GM21717 (cell line): ENCODE results near the gene INF2.
"Not testable (repeated sequence)": the region's sequence is repeated elsewhere in the genome, so short reads cannot be mapped to it uniquely, and the experiment has no call there.

Experiments
- ATAC-seq: cut with Tn5 transposase; IDR thresholded peaks from one replicate; pipeline ENCODE4 v1.9.1; 2021; ENCODE audit warnings: mild to moderate bottlenecking, moderate library complexity; ENCODE audit not compliant: unreplicated experiment

INF2 gene

DNA sequence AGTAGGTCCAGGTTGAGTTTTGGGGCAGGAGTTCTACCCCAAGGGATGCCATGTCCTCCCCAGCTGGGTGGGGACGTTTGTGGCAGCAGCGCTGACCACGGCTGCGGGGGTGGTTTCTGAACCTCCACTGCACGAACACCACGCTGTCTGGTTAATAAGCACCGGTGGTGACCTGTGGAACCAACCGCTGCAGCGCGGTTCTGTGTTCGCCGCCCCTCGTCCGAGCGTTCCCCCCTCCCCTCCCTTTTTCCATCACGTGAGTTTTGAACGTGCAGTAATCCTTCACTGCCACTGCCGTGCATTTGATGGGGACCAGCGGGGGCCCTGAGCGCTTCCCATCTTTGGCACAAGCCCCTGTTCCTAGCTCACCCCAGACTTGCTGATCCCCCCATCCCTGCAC lies 28.2 kb downstream of the INF2 start:
- no peak for ATAC-seq

DNA sequence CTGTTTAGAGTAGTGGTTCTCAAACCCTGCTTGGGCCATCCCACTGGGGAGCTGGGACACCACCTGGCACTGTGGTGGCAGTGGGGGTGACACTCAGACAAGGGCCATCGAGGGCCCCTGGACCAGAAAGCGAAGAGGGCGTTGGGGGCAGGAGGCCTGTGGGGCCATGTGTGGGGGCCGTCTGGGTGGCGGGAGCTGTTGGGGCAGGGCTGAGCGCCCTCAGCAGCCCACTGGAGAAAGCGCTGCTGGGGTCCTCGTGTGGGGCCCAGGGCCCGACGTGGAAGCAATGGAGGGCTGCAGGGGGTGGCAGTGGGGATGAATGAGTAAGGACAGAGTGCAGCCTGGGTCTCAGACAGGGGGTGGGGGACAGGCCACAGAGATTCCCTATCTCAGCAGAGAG lies 28.7 kb downstream of the INF2 start:
- no peak for ATAC-seq

DNA sequence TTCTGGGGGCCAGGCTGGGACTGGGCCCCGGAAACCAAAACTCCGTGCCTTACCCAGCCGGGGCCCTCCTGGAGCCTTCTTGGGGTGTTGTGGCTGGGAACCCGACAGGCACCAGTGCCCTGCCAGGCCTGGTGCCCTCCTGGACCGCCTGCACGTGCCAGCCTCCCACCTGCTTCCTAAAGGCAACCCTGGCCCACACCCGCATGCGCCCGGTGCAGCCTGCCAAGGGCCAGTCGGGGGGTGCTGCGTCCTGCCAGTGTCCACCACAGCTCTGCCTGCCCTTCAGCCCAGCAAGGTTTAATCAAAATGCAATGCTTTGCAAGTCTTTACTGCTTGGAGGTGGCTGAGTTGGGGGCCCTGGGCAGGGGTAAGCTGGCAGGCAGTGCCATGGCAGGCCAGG lies 29.5 kb downstream of the INF2 start:
- ATAC-seq: no peak

DNA sequence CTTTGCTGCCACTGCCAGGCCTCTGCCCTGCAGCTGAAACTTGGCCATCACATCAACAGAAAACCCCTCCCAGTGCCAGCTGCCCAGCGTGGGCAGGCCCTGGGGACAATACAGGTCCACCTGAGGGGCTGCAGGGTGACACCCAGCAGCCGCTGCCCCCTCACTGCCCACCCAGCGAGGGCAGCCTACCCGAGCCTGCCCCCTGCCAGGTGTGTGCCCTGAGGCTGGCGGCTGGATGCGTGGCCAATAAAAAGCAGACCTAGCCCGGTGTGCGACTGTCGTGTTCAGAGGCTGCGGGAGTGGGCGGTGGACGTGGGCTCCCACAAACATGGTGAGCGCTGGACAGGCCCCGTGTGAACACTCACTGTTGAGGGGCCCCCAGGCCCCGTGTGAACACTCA lies 29.9 kb downstream of the INF2 start:
- ATAC-seq: no peak

DNA sequence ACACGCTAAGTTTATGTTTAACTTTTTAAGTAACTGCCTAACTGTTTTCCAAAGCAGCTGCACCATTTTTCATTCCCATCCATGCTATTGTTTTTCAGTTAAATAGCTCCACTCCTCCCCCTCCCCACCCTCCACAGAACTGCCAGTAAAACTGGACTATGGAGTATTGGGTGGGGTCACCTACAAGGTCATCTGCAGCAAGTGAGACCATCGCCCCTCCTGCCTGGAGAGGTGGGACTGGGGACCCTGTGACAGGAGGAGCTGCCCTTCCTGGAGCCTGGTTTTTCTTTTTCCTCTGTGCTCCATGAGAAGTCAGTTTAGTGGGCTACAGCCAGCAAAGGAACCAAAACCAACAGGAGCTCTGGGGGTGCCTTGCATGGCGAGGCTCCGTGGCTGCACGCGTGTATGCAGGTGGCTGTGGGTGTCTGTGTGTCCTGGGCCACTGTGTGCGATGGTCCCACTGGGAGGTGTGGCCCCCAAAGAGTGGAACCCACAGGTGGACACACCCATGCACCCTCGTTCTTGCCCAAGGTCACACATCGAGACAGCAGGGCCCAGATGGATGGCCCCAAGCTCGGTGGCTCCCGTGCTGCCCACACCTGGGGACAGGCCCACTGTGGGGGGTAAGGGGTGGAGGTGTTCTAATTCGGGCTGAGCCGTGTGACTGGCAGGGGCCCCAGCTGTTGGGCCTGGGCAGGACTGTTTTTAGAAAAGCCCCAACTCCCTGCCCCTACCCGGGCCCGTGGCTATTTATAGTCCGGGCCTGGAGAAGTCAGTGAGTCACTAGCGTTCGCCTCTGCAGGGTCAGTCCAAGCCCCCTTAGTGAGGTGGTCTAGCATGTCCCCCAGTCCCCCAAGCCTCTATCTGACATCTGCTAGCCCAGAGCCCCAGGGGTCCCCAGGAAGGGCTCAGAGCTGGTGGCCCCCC lies 32.4 kb downstream of the INF2 start:
- no peak for ATAC-seq

DNA sequence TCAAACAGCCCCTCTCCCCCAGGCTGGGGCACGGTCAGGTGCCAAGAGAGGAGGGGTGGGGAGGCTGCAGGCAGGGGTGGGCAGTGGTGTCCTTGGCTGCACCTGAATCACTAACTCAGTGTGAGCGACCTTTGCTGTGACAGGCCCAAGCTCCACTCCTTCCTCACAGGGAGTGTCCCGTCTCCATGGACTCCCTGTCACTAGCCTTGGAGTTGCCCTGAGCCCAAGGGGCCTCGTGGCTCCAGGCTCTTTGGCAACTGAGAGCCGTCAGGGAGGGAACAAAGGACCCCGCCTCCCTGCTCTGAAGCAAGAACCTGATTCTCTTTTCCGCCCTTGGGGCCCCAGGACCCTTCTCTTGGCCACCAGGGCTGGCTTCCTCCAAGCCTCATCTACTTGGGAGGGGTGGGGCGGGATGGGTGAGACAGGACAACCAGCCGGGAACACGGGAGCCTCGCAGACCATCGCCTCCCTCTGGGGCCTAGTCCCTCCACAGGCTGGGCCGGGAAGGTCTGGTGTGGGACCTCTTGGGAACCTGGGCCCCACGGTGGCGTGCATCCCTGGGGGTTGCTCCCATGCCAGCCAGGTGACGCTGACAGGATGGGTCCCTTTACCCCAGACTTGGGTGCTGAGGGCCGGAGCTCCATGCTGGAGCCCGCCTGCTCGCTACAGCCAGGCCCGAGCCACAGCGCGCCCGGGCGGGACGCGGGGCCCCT lies 33.7 kb downstream of the INF2 start:
- no peak for ATAC-seq

DNA sequence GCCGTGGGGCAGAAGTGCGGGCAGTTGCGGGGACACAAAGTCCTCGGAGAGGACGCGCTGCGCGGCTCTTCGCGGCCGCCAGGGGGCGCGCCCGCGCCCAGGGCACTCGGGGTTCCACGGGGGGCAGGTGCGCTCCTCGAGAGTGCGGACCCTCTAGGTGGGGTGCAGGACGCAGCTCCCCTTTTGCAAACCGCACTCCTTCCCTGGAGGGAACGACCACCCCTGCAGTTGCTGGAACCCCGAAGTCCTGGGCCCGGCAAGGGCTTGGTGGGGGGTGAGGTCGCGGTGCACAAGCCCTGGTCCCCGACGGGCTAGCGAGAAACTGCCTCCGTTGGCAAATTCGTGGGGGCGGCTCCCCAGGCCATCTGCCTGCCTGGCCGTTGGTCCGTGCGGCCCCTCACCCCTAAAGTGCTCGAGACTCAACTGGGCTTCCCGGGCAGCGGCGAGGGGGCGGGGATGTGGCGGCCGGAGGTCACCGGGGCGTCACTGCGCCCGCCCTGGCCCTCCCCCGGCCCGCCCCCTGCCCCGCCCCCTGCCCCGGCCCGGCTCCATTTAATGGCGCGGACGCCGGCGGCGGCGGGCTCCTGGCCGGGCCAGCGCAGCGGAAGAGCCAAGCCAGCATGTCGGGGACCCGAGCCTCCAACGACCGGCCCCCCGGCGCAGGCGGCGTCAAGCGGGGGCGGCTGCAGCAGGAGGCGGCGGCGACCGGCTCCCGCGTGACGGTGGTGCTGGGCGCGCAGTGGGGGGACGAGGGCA lies 34.4 kb downstream of the INF2 start, which contains the start of gene ADSS1:
TSS of gene ADSS1 (plus strand) at position 579 of the 756 bp plus-strand sequence. CDS start at position 621, 42 bp downstream.
- ATAC-seq: no peak

DNA sequence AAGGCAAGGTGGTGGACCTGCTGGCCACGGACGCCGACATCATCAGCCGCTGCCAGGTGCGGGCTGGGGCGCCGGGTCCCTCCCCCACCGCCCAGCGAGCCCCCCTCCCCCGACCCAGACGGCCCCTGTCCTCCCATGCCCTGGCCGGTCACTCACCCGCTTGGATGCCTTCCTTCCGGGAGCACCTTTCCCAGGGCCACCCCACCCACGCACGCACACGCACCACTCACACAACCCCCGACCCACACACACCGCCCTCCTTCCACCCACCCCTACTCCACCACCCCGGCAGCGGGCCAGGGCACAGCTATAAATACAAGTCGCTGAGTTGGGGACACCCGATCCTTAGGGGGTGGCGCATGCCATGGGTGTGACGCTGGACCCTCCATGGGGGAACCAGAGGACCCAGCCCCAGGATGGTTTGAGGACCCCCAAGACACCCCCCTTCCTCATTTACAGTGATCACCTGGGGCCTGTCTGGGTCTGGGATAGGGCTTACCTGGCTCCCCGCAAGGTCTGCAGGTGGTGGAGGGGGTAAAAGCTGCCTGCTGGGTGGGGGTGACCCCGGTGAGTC lies 35.1 kb downstream of the INF2 start:
- no peak for ATAC-seq

DNA sequence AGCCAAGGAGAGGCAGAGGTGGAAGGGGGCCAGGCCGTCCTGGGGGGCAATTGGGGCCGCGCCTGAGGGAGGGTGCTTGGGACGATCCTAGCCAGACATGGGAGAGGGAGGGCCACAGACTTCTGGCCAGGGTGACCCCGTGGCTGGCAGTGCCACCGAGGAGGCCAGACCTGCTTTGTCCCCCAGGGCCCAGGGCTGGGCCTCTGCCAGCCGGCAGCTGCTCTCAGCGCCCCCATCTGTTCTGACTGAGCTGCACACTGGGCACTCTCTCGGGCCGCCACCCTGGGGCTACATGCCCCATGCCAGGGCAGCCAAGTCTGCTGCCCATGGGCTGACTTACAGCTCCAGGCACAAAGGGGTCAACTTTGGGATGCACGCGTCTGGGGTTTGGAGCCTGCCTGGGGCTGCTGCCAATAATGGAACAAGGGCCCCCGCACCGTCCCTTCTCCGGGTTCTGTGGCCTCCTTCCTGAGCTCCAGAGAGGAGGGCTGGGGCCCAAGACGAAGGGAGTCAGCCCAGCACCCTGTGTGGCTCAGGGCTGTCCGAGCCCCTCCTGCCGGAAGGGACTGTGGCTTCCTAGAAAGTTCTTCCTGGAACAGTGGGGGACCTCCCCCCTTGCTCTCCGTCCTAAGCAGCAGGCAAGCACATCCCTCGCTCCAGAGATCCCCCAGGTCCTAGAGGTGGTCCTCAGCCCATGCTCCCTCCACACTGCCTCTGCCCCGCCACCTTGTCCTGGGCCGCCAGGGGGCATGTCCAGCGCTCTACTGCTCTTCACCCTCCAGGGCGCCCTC lies 35.8 kb downstream of the INF2 start:
- no peak for ATAC-seq

DNA sequence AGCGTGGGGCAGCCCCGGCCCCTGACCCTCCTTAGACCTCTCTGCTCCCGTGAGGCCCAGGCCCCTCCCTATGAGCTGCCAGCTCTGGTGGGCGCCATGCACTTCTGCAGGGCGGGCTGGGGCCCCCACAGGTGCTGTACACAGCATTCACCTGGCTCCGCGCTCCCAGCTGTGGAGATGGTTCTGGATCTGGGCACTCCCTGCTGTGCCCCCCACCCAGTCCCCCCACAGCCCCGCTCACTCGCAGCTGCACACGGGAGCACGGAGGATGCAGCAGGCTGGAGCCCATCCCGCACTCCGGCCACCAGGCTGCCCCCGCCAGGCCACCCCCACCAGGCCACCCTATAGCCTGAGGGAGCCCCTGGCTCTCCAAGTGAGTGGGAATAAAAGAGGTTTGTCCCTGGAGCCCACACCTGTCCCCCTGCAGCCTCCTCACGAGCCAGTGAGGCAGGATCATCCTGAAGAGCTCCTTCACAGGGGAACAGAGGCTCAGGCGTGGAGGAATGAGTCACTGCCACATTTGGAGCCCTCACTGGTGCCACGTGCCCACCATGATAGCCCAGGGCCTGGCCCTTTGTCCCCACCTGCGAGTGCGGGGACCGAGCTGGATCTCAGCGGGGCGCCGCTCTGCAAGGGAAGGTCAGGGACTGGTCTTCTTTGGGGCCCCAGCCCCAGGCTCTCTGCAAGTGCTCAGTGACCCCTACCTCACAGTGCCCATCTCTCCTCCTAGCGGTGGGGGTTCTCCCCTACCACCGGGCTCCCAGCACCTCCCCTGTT lies 36.5 kb downstream of the INF2 start:
- no peak for ATAC-seq

DNA sequence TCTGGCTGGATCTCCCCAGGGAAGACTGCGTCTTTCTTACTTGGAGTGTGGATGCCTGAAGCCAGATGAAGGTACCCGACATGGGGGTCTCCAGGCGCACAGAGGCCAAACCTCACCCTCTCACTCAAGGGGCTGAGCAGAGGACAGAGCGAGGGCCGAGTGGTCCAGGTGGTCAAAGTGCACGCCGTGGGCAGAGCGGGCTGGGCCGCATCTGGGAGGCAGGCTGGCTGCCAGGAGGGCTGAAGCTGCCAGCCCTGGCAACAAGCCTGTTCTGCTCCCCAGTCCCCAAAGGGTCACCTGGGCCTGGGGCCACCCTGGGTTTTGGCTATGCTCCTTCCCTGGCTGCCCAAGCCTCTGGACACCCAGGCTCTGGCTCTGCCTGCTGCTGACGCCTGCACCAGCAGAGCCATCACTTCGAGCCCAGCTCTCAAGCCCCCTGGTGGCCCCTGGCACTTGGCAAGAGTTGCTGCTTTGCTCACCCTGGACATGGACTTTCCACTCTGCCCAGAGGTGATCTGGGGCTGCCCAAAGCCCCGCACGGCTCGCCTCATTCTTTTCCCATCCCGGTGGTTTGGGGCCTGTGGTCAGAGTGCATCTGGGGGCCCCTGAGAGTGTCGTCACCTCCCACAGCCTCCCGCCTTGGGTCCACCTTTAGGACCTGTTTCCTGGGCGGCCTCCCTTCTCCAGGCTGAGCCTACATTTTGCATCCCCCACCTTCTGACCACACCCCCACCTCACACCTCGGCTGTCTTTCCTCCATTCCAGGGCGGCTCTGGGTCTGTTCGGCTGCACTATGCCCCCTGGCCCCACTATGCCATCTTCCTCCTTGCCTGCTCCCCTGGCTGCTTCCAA lies 37.4 kb downstream of the INF2 start:
- ATAC-seq: no peak

DNA sequence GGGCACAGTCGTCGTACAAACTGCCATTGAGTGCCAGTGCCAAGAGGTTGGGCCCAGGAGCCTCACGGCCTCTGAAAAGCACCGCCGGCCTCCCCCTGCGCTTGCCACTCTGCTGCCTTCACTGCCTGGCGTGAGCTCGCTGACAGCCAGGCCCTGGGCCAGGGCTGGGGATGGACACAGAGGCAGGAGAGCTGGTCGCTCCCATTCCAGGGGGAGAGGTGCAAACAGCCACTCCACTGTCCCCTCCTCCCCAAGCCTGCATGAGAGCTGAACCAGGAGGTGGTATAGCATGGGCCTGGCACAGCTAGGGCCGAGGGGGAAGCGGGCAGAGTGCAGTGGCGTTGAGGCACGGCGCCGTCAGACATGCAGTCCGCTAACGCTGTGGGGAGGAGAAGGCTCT lies 39.2 kb downstream of the INF2 start:
- no peak for ATAC-seq

DNA sequence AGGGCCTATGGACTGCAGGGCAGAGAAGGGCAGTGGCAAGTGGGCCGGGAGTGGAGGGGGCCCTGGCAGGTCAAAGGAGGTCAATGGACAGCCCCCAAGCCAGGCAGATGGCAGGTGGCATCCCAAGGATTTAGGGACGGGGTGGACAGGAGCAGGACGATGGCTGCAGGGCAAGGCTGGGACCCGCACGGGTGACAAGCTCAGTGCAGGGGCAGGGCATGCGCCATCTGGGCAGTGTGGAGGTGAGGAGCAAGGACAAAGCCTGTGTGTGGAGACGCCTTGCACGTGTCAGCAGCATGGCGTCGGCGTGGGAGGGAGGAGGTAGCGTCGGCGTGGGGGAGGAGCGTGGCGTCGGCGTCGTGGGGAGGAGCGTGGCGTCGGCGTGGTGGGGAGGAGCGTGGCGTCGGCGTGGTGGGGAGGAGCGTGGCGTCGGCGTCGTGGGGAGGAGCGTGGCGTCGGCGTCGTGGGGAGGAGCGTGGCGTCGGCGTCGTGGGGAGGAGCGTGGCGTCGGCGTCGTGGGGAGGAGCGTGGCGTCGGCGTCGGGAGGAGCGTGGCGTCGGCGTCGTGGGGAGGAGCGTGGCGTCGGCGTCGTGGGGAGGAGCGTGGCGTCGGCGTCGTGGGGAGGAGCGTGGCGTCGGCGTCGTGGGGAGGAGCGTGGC lies 39.9 kb downstream of the INF2 start:
- not testable (repeated sequence) for ATAC-seq

DNA sequence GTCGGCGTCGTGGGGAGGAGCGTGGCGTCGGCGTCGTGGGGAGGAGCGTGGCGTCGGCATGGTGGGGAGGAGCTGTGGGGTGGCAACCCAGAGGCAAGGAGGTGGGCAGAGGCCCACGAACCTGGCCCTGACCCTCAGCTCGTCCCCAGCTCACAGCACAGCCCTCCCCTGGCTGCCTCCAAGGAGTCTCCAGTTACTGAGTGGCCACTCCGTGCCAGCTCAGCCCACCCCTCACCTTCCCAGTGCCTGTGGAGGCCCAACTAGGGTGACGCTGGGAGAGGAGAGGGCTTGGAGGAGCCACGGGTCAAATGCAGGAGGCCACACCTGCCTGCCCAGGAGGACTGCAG lies 40.4 kb downstream of the INF2 start:
- no peak for ATAC-seq

DNA sequence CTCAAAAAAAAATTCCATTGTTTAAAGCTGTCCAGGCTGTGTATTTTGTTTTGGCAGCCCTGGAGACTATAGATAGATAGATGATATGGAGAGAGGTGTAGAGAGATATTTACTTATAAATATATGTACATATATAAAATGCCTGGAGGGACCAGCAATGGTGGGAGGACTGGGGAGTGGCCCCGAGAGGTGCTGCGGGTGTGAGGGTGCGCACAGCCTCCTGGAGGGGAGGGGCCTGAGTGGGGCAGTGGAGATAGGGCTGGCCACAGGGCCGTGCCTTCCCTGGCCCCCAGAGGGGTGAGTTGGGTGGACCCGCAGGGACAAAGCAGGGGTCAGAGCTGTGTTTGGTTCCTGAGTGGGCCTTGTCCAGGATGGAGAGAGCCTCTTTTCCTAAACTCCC lies 41.1 kb downstream of the INF2 start:
- no peak for ATAC-seq

DNA sequence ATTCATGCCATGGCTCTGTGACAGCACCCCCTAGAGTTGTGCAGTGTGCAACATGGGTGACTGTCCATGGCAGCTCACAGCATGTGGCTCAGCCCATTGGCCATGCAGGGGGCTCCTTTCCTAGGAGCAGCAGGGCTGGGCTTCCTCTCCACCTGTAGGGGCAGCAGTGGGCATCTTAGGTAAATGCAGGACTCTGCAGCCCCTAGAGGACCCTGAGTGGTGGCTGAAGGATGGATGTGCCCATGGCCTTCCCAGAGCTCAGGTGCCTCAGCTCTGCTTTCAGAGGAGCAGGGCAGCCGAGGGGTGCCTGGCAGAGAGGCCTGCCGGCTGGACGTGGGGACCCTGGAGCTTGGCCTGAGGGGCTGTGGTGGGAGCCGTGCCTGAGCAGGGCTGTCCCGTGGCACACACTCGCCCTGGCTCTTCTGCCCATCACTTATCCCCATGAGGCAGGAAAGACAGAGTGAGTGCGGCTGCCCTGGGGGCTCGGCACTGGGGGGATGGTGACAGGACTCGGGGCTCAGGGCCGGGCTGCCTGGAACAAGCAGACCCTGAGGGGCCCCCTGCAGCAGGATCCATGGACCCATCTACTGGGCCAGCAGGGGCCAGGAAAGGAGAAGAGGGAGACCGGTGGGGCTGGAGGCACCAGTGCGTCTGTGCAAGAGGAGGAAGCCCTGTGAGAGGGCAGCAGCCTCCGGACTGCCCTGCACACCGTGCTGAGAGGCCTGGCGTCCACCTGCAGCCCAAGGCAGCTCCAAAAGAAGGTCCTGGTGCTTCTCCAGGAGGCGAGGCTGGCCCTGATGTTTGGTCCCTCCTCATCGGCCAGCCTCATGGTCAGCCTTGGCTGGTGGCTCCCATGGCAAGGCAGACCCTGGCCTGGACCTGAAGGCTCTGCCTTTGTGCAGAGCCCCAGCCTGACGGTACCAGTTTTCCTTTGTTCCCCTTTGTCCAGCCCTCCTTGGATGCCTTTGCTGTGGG lies 42.2 kb downstream of the INF2 start:
- ATAC-seq: no peak

DNA sequence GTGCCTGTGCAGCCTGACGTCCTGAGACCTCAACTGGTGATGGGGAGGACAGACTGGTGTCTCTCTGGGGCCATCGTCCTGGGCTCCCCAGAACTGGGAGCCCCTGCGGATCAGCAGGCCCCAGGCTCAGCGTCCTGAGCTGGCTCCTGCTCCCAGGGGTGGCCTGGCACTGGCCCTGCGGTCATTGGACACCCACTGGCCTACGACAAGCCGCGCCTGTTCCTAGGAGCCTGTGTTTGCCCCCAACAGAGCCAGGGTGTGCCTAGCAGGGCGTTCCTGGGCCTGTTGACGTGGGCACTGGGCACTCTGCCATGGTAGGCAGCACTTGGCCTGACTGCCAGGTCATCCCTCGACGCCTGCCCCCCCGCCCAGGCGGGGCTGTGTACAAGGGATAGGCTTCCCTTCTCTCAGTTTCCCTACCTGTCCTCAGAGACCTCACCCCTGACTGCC lies 43.0 kb downstream of the INF2 start:
- ATAC-seq: no peak
